Activated CD4-positive, alpha-beta memory T cell treated with anti-CD3 and anti-CD28 coated beads for 36 hours (primary cell): ENCODE data around the gene RBMS3. TPM values are rescaled to one million over a fixed set of nuclear protein-coding genes. Genes with fewer than 3 reads are reported as not detected.

Experiments used
- CTCF ChIA-PET: fragments of 350-600 bp; sonication (Branson Sonifier 250); formaldehyde crosslinking; loops from one replicate; lab custom pipeline; 2021; ENCODE audit warnings: antibody characterized with exemption, inconsistent platforms; lab: Charles Lee
- POLR2A ChIA-PET: fragments of 350-600 bp; sonication (Branson Sonifier 250); formaldehyde crosslinking; loops from one replicate; lab custom pipeline; 2021; ENCODE audit warnings: antibody characterized with exemption; lab: Charles Lee
- DNase-seq: peaks from one replicate; pipeline ENCODE4 v3.0.0-alpha.2; 2020
- H3K27ac Mint-ChIP-seq: one replicate; pipeline ENCODE4 v1.8.0; 2021; ENCODE audit warnings: mixed read lengths
- H3K27me3 Mint-ChIP-seq: one replicate; pipeline ENCODE4 v1.8.0; 2021; ENCODE audit warnings: mixed read lengths
- H3K36me3 Mint-ChIP-seq: one replicate; pipeline ENCODE4 v1.8.0; 2021; ENCODE audit warnings: mixed read lengths
- H3K4me1 Mint-ChIP-seq: one replicate; pipeline ENCODE4 v1.8.0; 2021; ENCODE audit warnings: low read depth, mixed read lengths
- H3K4me3 Mint-ChIP-seq: one replicate; pipeline ENCODE4 v1.8.0; 2021; ENCODE audit warnings: mild to moderate bottlenecking, mixed read lengths
- H3K9me3 Mint-ChIP-seq: one replicate; pipeline ENCODE4 v1.8.0; 2021; ENCODE audit warnings: mixed read lengths
- intact Hi-C: fragments of 100-400 bp; cut with micrococcal nuclease; formaldehyde crosslinking; loops from one replicate; pipeline ENCODE4 v1.15.1; 2023
- total RNA-seq, 2 experiments: library from RNA; stranded (reverse); gene quantifications; one replicate each; pipeline ENCODE4 v1.2.3, GENCODE V29; 2021

RBMS3 gene
- total RNA-seq, 2 experiments from 2014 or later, result 1.6 TPM

- H3K9me3 Mint-ChIP-seq, result no peaks in the 10 kb centered on the region
- CTCF ChIA-PET, result interaction anchor here (0.7 kb wide), 1 partner anchor 1094 kb away, joined by 3 read pairs; no protein-coding TSS in a partner anchor
- intact Hi-C loops, result no loop called here
- H3K27ac Mint-ChIP-seq, result no peak overlapping the region
- H3K4me1 Mint-ChIP-seq, result no peaks in the 10 kb centered on the region
- POLR2A ChIA-PET, result no interaction called here
- H3K27me3 Mint-ChIP-seq, result no peaks in the 10 kb centered on the region
- H3K36me3 Mint-ChIP-seq, result no peaks in the 10 kb centered on the region
- H3K4me3 Mint-ChIP-seq, result no peak overlapping the region
- no peak for DNase-seq
Observed at GRCh38 chr3:29759411-29760225, 478.7 kb downstream of the RBMS3 start.

GRCh38 chr3:29760226-29760685 is 479.4 kb downstream of the RBMS3 start:
- intact Hi-C loops, result no loop called here
- H3K9me3 Mint-ChIP-seq, result no peaks in the 10 kb centered on the region
- DNase-seq, result no peak
- H3K4me3 Mint-ChIP-seq, result no peak overlapping the region
- H3K4me1 Mint-ChIP-seq, result no peaks in the 10 kb centered on the region
- ChIA-PET POLR2A (no interaction called here), CTCF (interaction anchor here (0.7 kb wide), 1 partner anchor 1095 kb away, joined by 3 read pairs; no protein-coding TSS in a partner anchor)
- H3K36me3 Mint-ChIP-seq, result no peaks in the 10 kb centered on the region
- no peak overlapping the region for H3K27ac Mint-ChIP-seq
- H3K27me3 Mint-ChIP-seq, result no peaks in the 10 kb centered on the region

GRCh38 chr3:29761517-29761916 is 480.6 kb downstream of the RBMS3 start:
- Mint-ChIP-seq H3K27ac (no peak overlapping the region), H3K9me3 (no peaks in the 10 kb centered on the region), H3K27me3 (no peaks in the 10 kb centered on the region), H3K4me3 (no peak overlapping the region), H3K36me3 (no peaks in the 10 kb centered on the region), H3K4me1 (no peaks in the 10 kb centered on the region)
- intact Hi-C loops, result no loop called here
- CTCF ChIA-PET, result no interaction called here
- no peak for DNase-seq
- POLR2A ChIA-PET, result no interaction called here

GRCh38 chr3:29763115-29763514 is 482.2 kb downstream of the RBMS3 start:
- DNase-seq, result no peak
- H3K4me1 Mint-ChIP-seq, result no peaks in the 10 kb centered on the region
- H3K27me3 Mint-ChIP-seq, result no peaks in the 10 kb centered on the region
- ChIA-PET POLR2A (no interaction called here), CTCF (no interaction called here)
- no peaks in the 10 kb centered on the region for H3K9me3 Mint-ChIP-seq
- H3K4me3 Mint-ChIP-seq, result no peak overlapping the region
- no peak overlapping the region for H3K27ac Mint-ChIP-seq
- H3K36me3 Mint-ChIP-seq, result no peaks in the 10 kb centered on the region
- intact Hi-C loops, result no loop called here

GRCh38 chr3:29764041-29764440 is 483.2 kb downstream of the RBMS3 start:
- intact Hi-C loops, result no loop called here
- no peaks in the 10 kb centered on the region for H3K4me1 Mint-ChIP-seq
- H3K27me3 Mint-ChIP-seq, result no peaks in the 10 kb centered on the region
- ChIA-PET POLR2A (no interaction called here), CTCF (no interaction called here)
- H3K36me3 Mint-ChIP-seq, result no peaks in the 10 kb centered on the region
- DNase-seq, result no peak
- H3K9me3 Mint-ChIP-seq, result no peaks in the 10 kb centered on the region
- H3K27ac Mint-ChIP-seq, result no peak overlapping the region
- no peak overlapping the region for H3K4me3 Mint-ChIP-seq

GRCh38 chr3:29764603-29765254 is 483.9 kb downstream of the RBMS3 start:
- Mint-ChIP-seq H3K36me3 (no peaks in the 10 kb centered on the region), H3K27me3 (no peaks in the 10 kb centered on the region), H3K4me1 (no peaks in the 10 kb centered on the region), H3K4me3 (no peak overlapping the region), H3K9me3 (no peaks in the 10 kb centered on the region), H3K27ac (no peak overlapping the region)
- no peak for DNase-seq
- POLR2A ChIA-PET, result no interaction called here
- intact Hi-C loops, result no loop called here
- CTCF ChIA-PET, result no interaction called here

- Mint-ChIP-seq H3K4me1 (no peaks in the 10 kb centered on the region), H3K36me3 (no peaks in the 10 kb centered on the region), H3K27me3 (no peaks in the 10 kb centered on the region), H3K27ac (no peak overlapping the region), H3K4me3 (no peak overlapping the region), H3K9me3 (no peaks in the 10 kb centered on the region)
- ChIA-PET CTCF (no interaction called here), POLR2A (no interaction called here)
- intact Hi-C loops, result no loop called here
- no peak for DNase-seq
Observed at GRCh38 chr3:29771602-29772001, 490.7 kb downstream of the RBMS3 start.

- Mint-ChIP-seq H3K27ac (no peak overlapping the region), H3K4me1 (no peaks in the 10 kb centered on the region), H3K27me3 (no peaks in the 10 kb centered on the region), H3K36me3 (no peaks in the 10 kb centered on the region), H3K4me3 (no peak overlapping the region), H3K9me3 (no peaks in the 10 kb centered on the region)
- DNase-seq, result no peak
- ChIA-PET CTCF (no interaction called here), POLR2A (no interaction called here)
- intact Hi-C loops, result no loop called here
Observed at GRCh38 chr3:29772436-29772835, 491.6 kb downstream of the RBMS3 start.

GRCh38 chr3:29773481-29773880 is 492.6 kb downstream of the RBMS3 start:
- no peaks in the 10 kb centered on the region for H3K36me3 Mint-ChIP-seq
- no peak for DNase-seq
- H3K4me1 Mint-ChIP-seq, result no peaks in the 10 kb centered on the region
- intact Hi-C loops, result no loop called here
- H3K27me3 Mint-ChIP-seq, result no peaks in the 10 kb centered on the region
- no peaks in the 10 kb centered on the region for H3K9me3 Mint-ChIP-seq
- ChIA-PET CTCF (no interaction called here), POLR2A (no interaction called here)
- no peak overlapping the region for H3K4me3 Mint-ChIP-seq
- H3K27ac Mint-ChIP-seq, result no peak overlapping the region

- intact Hi-C loops, result no loop called here
- H3K9me3 Mint-ChIP-seq, result no peaks in the 10 kb centered on the region
- no peak overlapping the region for H3K27ac Mint-ChIP-seq
- H3K4me3 Mint-ChIP-seq, result no peak overlapping the region
- no peaks in the 10 kb centered on the region for H3K4me1 Mint-ChIP-seq
- CTCF ChIA-PET, result no interaction called here
- no peaks in the 10 kb centered on the region for H3K27me3 Mint-ChIP-seq
- no peak for DNase-seq
- no peaks in the 10 kb centered on the region for H3K36me3 Mint-ChIP-seq
- POLR2A ChIA-PET, result no interaction called here
Observed at GRCh38 chr3:29775340-29775739, 494.5 kb downstream of the RBMS3 start.

GRCh38 chr3:29777869-29778268 is 497.0 kb downstream of the RBMS3 start:
- Mint-ChIP-seq H3K36me3 (no peaks in the 10 kb centered on the region), H3K4me1 (no peaks in the 10 kb centered on the region), H3K9me3 (peaks cover 9% of the 10 kb centered on the region), H3K27ac (no peak overlapping the region), H3K27me3 (no peaks in the 10 kb centered on the region), H3K4me3 (no peak overlapping the region)
- intact Hi-C loops, result no loop called here
- ChIA-PET POLR2A (no interaction called here), CTCF (no interaction called here)
- no peak for DNase-seq

- Mint-ChIP-seq H3K27ac (no peak overlapping the region), H3K4me3 (no peak overlapping the region), H3K4me1 (no peaks in the 10 kb centered on the region), H3K9me3 (no peaks in the 10 kb centered on the region), H3K36me3 (no peaks in the 10 kb centered on the region), H3K27me3 (no peaks in the 10 kb centered on the region)
- intact Hi-C loops, result no loop called here
- no peak for DNase-seq
- POLR2A ChIA-PET, result no interaction called here
- CTCF ChIA-PET, result no interaction called here
Observed at GRCh38 chr3:29789686-29790085, 508.8 kb downstream of the RBMS3 start.

- Mint-ChIP-seq H3K36me3 (no peaks in the 10 kb centered on the region), H3K4me3 (no peak overlapping the region), H3K9me3 (no peaks in the 10 kb centered on the region), H3K27me3 (no peaks in the 10 kb centered on the region), H3K4me1 (no peaks in the 10 kb centered on the region), H3K27ac (no peak overlapping the region)
- CTCF ChIA-PET, result no interaction called here
- intact Hi-C loops, result no loop called here
- POLR2A ChIA-PET, result no interaction called here
- DNase-seq, result no peak
Observed at GRCh38 chr3:29796808-29797207, 515.9 kb downstream of the RBMS3 start.
